Spleen (tissue), 11 donors: ENCODE measurements around the gene FSTL1. TPM values are rescaled to one million over a fixed set of nuclear protein-coding genes. Genes with fewer than 3 reads are reported as not detected.
A peak's percentile ranks its signal among the peaks of the same experiment; 100 is the strongest.

Experiments used
- DNase-seq: peaks from one replicate; pipeline ENCODE4 v3.0.0-alpha.2; 2020
- H3K27ac ChIP-seq, 8 donors: fragments of 200-600 bp; sonication (generic) in 7 of 8; 1 replicate in 4 of 8; 2 replicates in 4 of 8; pipeline versions ENCODE4 v1.5.0 to v1.8.0; 2016 to 2021; ENCODE audit warnings: inconsistent platforms in 4 of 8, mild to moderate bottlenecking in 4 of 8, moderate library complexity in 1 of 8
- H3K27me3 ChIP-seq, 7 donors: fragments of 200-600 bp; sonication (generic) in 6 of 7; replicated peaks in 1 of 7; 1 replicate in 4 of 7; 2 replicates in 3 of 7; pipeline versions ENCODE4 v1.5.0 to v1.8.0; 2016 to 2021; ENCODE audit warnings: inconsistent platforms in 3 of 7, mild to moderate bottlenecking in 1 of 7
- H3K36me3 ChIP-seq, 6 donors: fragments of 200-600 bp; sonication (generic) in 5 of 6; 1 replicate in 4 of 6; 2 replicates in 2 of 6; pipeline versions ENCODE4 v1.5.0 to v1.8.0; 2016 to 2021; ENCODE audit warnings: inconsistent platforms in 2 of 6
- H3K4me1 ChIP-seq, 6 donors: fragments of 200-600 bp; sonication (generic) in 5 of 6; 1 replicate in 3 of 6; 2 replicates in 3 of 6; pipeline versions ENCODE4 v1.5.0 to v1.8.0; 2016 to 2021; ENCODE audit warnings: inconsistent platforms in 3 of 6
- H3K4me3 ChIP-seq, 8 donors: fragments of 200-600 bp; sonication (generic) in 7 of 8; 1 replicate in 4 of 8; 2 replicates in 4 of 8; pipeline versions ENCODE4 v1.5.0 to v1.8.0; 2016 to 2021; ENCODE audit warnings: inconsistent platforms in 4 of 8, mild to moderate bottlenecking in 4 of 8, moderate library complexity in 2 of 8
- H3K9me3 ChIP-seq, 8 donors: fragments of 200-600 bp; sonication (generic) in 7 of 8; 1 replicate in 4 of 8; 2 replicates in 4 of 8; pipeline versions ENCODE4 v1.5.0 to v1.8.0; 2016 to 2021; ENCODE audit warnings: inconsistent platforms in 4 of 8
- POLR2A ChIP-seq, 3 donors: fragments of 450-650 bp; IDR thresholded peaks; one replicate each; pipeline ENCODE4 v1.5.1; 2017; ENCODE audit warnings: antibody characterized with exemption in 3 of 3, mild to moderate bottlenecking in 1 of 3
- POLR2AphosphoS5 ChIP-seq, 3 donors: sonication (generic); formaldehyde crosslinking; IDR thresholded peaks; one replicate each; pipeline ENCODE4 v1.5.1; 2017; ENCODE audit warnings: antibody characterized with exemption in 3 of 3
- WGBS, 5 donors: extraction: QIAGEN DNeasy Blood & Tissue Kit in 3 of 5; methylation state at CpG; one replicate each; pipeline versions ENCODE4 v1.1.5 to v1.1.7; 2013 to 2018; 5-methylcytosine and 5-hydroxymethylcytosine counted together
- intact Hi-C: fragments of 100-400 bp; cut with DNase I; formaldehyde crosslinking; loops from one replicate; pipeline ENCODE4 v1.15.0; 2023; ENCODE audit warnings: low total_unique reads
- polyA plus RNA-seq, 3 donors: library from polyadenylated mRNA; stranded (reverse); fragments of 200-250 nt; gene quantifications; one replicate each; pipeline ENCODE4 v1.2.1, GENCODE V29; 2013
- total RNA-seq, 7 donors: library from RNA; depleted of rRNA in 3 of 7; stranded (reverse); fragments of >200 nt in 3 of 7; fragmentation: NEBNext Ultra II Directional in 4 of 7; extraction: Animal tissue kit (Norgen Biotek cat#: 25700) in 4 of 7; gene quantifications; one replicate each; pipeline versions ENCODE4 v1.1.0 to v1.2.1, GENCODE V29; 2016 to 2021
- TF ChIP-seq, protein P1 (sequence below), 11 experiments: fragments of 200-600 bp in 7 of 11; fragments of 450-650 bp in 4 of 11; sonication (generic) in 4 of 11; IDR thresholded peaks in 8 of 11; conservative IDR thresholded peaks in 3 of 11; 1 replicate in 7 of 11; 2 replicates in 4 of 11; pipeline versions ENCODE4 v1.4.0 to v1.8.0; 2016 to 2021; ENCODE audit warnings: antibody characterized with exemption in 11 of 11, inconsistent platforms in 4 of 11, mild to moderate bottlenecking in 1 of 11
- donor health status: healthy with polysubstance abuse.
- donor health status: DM: no; HTN: no; CAD: no; lungs with moderate emphysema.
- donor health status: DM: no; HTN: no; CAD: no.
- donor health status: Bipolar disorder and iron deficiency.
- donor health status: healthy.
- donor health status: DM: no; HTN: no; CAD: no.
- donor health status: DM: yes; HTN: yes; CAD: no.

The FSTL1 gene
- total and polyA plus RNA-seq, 10 donors: 6.7 to 228 (median 99.3) TPM

DNA sequence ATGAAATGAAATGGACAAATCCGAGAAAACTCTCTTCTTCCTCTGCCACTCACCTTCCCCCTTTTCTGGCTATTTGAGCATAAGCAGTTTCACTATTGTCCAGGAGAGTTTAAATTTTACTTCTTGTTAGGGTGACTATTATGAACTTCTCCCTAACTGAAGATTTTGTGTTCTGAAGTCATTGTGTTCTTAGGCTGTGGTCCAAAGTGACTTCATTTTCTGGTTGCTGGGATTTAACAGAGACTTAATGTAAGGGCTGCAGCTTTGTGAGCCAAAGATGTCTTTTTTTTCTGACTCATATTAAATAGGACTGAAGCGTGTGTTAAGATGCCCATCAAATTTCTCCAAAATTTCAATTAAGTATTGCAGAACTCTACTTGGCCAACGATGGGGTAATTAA, 46.5 kb upstream of the FSTL1 start:
- Histone ChIP-seq H3K36me3 (no peaks in the 10 kb centered on the region), H3K27me3 (peaks cover 0 to 3% (median 0%) of the 10 kb centered on the region in 7 donors), H3K27ac (peak overlapping the region in 5 of 8 donors; percentile 8 to 60 (median 29)), H3K4me3 (no peak overlapping the region), H3K4me1 (peaks cover 0 to 17% (median 3%) of the 10 kb centered on the region in 6 donors), H3K9me3 (peaks cover 0 to 26% (median 17%) of the 10 kb centered on the region in 8 donors)
- TF ChIP-seq POLR2AphosphoS5 (IDR thresholded peaks at IDR 0.05) (no peak), POLR2A (IDR thresholded peaks at IDR 0.05) (no peak)
- TF ChIP-seq, protein P1, sequence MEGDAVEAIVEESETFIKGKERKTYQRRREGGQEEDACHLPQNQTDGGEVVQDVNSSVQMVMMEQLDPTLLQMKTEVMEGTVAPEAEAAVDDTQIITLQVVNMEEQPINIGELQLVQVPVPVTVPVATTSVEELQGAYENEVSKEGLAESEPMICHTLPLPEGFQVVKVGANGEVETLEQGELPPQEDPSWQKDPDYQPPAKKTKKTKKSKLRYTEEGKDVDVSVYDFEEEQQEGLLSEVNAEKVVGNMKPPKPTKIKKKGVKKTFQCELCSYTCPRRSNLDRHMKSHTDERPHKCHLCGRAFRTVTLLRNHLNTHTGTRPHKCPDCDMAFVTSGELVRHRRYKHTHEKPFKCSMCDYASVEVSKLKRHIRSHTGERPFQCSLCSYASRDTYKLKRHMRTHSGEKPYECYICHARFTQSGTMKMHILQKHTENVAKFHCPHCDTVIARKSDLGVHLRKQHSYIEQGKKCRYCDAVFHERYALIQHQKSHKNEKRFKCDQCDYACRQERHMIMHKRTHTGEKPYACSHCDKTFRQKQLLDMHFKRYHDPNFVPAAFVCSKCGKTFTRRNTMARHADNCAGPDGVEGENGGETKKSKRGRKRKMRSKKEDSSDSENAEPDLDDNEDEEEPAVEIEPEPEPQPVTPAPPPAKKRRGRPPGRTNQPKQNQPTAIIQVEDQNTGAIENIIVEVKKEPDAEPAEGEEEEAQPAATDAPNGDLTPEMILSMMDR (IDR thresholded peaks at IDR 0.05 in 8 of 11, conservative IDR thresholded peaks at IDR 0.05 in 3 of 11): no peak
- WGBS, 5 donors: 59 to 80% (median 76%) methylated on average over 3 of the region's 3 CpGs
- DNase-seq: no peak
- intact Hi-C loops: no loop called here

DNA sequence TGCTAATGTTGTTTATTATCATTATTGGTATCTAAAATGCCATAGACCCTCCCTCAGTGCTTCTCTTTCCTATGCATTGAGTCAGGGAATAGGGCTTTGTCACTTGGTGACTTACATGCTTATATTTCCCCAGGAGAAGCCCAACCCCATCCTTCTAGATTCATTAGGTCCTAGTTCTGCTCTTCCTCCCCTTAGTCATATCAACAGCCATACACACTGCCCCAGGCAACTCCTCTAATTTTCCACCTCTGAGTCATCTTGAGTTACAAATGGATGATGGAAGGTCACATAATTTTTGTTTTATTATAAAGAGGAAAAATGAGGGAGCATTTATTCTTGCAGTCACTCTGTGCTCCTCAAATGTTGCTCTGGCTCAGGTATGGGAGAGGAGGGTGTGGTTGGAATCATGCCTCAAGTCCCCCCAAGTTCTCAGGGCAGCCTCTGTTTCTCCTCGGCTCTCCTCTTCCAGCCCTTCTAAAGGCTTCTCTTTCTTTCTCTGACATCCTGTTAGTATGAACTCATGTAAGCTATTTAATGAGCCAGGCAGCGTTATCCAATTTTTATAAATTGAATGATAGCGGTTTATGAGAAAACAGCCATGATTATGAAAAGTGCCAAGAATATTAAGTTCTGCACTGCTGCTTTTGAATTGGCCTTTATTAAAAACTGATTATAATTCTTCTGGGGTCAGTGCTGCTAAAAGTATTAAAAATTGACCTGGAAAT, 45.6 kb upstream of the FSTL1 start:
- Histone ChIP-seq H3K36me3 (no peaks in the 10 kb centered on the region), H3K27ac (peak overlapping the region in 4 of 8 donors; percentile 29 to 60 (median 45)), H3K4me3 (no peak overlapping the region), H3K9me3 (peaks cover 0 to 26% (median 17%) of the 10 kb centered on the region in 8 donors), H3K4me1 (peaks cover 0 to 17% (median 3%) of the 10 kb centered on the region in 6 donors), H3K27me3 (peaks cover 0 to 4% (median 0%) of the 10 kb centered on the region in 7 donors)
- DNase-seq: no peak
- TF ChIP-seq, protein P1 (IDR thresholded peaks at IDR 0.05 in 8 of 11, conservative IDR thresholded peaks at IDR 0.05 in 3 of 11): no peak
- TF ChIP-seq POLR2A (IDR thresholded peaks at IDR 0.05): no peak
- no peak for TF ChIP-seq POLR2AphosphoS5 (IDR thresholded peaks at IDR 0.05)
- WGBS, 5 donors: 69 to 84% (median 81%) methylated on average over 3 of the region's 3 CpGs
- intact Hi-C loops: no loop called here

DNA sequence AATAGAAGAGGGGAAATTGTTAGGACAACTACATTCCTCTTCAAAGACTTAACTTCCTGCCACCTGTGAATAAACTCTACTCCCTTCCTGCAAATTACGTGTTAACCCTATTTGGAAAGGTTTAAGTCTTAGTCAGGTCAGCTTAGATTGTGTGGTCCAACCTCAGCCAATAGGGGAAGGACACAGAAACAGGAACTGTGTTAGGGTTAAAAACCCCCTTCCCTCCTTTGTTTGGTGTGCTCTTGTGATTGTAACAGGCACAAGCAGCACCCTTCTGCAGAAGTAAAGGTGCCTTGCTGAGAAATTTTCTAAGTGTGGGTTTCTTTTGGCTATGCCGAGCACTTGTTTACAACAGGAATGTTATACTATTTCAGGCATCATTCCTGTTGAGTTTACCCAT, 45.0 kb upstream of the FSTL1 start:
- WGBS, 5 donors: 69 to 74% (median 72%) methylated on average over 2 of the region's 2 CpGs
- peak overlapping the region in 3 of 8 donors; percentile 42 to 60 (median 48) for H3K27ac ChIP-seq
- no peak for DNase-seq
- peaks cover 0 to 26% (median 17%) of the 10 kb centered on the region in 8 donors for H3K9me3 ChIP-seq
- intact Hi-C loops: no loop called here
- peaks cover 0 to 17% (median 3%) of the 10 kb centered on the region in 6 donors for H3K4me1 ChIP-seq
- TF ChIP-seq POLR2A (IDR thresholded peaks at IDR 0.05) (no peak), POLR2AphosphoS5 (IDR thresholded peaks at IDR 0.05) (no peak)
- TF ChIP-seq, protein P1 (IDR thresholded peaks at IDR 0.05 in 8 of 11, conservative IDR thresholded peaks at IDR 0.05 in 3 of 11): no peak
- no peak overlapping the region for H3K4me3 ChIP-seq
- no peaks in the 10 kb centered on the region for H3K36me3 ChIP-seq
- H3K27me3 ChIP-seq: peaks cover 0 to 8% (median 0%) of the 10 kb centered on the region in 7 donors

DNA sequence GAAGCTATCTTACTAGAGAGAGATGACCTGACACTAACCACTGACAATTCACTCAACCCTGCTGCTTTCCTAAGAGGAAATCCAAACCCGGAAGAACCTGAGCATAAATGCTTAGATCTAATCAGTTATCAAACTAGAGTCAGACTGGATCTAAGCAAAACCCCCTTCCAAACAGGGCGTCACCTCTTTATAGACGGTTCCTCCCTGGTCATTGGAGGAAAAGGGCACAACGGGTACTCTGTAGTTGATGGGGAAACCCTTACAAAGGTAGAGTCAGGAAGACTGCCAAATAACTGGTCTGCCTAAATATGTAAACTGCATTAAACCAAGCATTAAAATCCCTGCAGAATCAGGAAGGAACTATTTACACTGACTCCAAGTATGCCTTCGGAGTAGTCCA, 41.3 kb upstream of the FSTL1 start:
- Histone ChIP-seq H3K27me3 (peaks cover 0 to 15% (median 0%) of the 10 kb centered on the region in 7 donors), H3K36me3 (no peaks in the 10 kb centered on the region), H3K4me3 (no peak overlapping the region), H3K4me1 (peaks cover 0 to 4% (median 0%) of the 10 kb centered on the region in 6 donors), H3K27ac (no peak overlapping the region), H3K9me3 (peaks cover 0 to 26% (median 17%) of the 10 kb centered on the region in 8 donors)
- TF ChIP-seq, protein P1 (IDR thresholded peaks at IDR 0.05 in 8 of 11, conservative IDR thresholded peaks at IDR 0.05 in 3 of 11): no peak
- no peak for TF ChIP-seq POLR2AphosphoS5 (IDR thresholded peaks at IDR 0.05)
- no peak for TF ChIP-seq POLR2A (IDR thresholded peaks at IDR 0.05)
- DNase-seq: no peak
- 71 to 84% (median 82%) methylated on average over 5 of the region's 5 CpGs for WGBS, 5 donors
- intact Hi-C loops: no loop called here
